GM18499 (cell line): Measurements from ENCODE around the gene OR11H1.
"Not testable (repeated sequence)": the region's sequence is repeated elsewhere in the genome, so short reads cannot be mapped to it uniquely, and the experiment has no call there.

Experiments used
- ATAC-seq: cut with Tn5 transposase; IDR thresholded peaks from one replicate; pipeline ENCODE4 v1.9.1; 2021; ENCODE audit warnings: moderate number of reproducible peaks; ENCODE audit not compliant: insufficient read depth, unreplicated experiment

OR11H1 gene, protein sequence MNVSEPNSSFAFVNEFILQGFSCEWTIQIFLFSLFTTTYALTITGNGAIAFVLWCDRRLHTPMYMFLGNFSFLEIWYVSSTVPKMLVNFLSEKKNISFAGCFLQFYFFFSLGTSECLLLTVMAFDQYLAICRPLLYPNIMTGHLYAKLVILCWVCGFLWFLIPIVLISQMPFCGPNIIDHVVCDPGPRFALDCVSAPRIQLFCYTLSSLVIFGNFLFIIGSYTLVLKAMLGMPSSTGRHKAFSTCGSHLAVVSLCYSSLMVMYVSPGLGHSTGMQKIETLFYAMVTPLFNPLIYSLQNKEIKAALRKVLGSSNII

DNA sequence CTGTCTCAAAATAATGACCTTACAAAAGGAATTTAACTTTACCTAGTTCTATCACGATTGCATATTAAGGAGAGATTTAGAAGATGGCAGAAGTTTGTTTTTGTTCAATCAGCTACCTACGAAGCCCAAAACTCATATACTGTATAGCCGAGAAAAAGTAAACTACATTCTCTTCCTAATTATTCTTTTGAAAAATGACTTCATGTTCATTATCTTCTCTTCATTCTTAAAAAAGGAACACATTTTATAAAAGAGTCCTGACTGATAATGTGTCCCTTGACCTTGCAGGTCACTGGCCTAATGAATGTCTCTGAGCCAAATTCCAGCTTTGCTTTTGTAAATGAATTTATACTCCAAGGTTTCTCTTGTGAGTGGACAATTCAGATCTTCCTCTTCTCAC is at the start of gene OR11H1:
Gene OR11H1, plus strand, starts transcription at position 301 of the 400 bp plus-strand sequence. Its CDS starts 0 bp downstream, at position 301.
- not testable (repeated sequence) for ATAC-seq

DNA sequence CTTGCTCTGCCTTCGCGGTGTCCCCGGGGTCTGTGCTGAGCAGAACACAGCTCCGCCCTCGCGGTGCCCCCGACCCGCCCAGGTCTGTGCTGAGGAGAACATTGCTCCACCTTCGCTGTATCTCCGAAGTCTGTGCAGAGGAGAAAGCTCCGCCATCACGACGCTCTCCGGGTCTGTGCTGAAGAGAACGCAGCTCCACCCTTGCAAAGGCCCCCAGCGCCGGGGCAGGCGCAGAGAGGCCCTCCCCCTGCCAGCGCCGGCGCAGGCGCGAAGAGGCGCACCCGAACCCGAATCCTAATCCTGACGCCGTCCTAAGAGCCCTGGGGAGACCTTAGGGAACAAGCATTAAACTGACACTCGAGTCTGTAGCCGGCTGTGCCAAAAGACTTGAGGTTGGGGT is 18.0 kb upstream of the OR11H1 start:
- not testable (repeated sequence) for ATAC-seq

DNA sequence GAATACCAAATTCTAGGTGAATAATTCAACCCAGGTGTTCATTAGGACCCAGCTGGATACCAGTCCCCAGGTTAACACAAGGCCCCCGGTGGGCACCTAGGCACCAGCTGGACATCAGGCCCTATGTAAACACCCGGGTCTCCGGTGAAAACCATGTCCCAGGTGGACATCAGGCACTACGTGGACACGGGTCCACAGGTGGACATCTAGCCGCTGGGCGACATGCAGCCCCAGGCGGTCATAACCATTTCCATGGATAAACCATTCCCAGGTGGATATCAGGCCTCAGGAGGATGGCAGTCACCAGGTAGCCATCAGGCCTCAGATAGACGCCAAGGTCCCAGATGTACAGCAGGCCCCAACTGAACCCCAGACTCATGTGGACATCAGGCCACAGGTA is 12.1 kb upstream of the OR11H1 start:
- not testable (repeated sequence) for ATAC-seq

DNA sequence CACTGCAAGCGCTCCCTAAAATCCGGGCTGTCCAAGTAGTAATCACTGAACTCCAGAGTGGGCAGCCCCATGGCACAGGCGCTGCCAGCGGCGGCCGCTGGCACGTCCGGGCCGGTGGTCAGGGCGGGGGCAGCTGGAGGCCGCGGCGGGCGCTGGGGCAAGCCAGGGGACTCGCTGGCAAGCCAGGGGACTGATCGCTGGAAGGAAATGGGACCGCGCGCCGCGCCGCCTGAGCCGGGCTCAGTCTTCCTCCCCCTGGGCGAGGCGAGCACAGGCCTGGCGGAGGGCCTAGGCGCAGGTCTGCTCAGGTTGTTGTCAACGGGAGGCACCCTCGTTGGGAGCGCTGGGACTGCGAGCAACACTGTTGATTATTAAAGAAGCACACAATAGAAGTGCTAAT is 25.8 kb downstream of the OR11H1 start:
- not testable (repeated sequence) for ATAC-seq

DNA sequence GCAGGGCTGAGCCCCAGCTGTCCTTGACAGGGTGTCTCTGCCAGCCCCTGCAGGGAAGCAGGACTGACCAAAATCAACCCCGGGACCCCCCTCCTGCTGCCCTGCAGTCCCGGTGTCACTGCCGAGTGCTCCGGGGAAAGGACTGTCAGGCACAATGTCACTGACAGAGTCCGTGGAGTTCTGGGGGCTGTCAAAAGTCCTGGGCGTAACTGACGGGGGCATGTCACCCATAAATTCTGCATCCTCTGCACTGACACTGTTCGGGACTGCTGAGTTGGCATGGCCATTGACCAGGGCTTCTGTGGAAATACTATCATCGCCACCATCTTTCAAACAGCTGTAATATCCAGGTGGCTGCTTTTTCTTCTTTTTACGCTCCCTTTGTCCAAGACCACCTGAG is 35.5 kb downstream of the OR11H1 start:
- not testable (repeated sequence) for ATAC-seq

DNA sequence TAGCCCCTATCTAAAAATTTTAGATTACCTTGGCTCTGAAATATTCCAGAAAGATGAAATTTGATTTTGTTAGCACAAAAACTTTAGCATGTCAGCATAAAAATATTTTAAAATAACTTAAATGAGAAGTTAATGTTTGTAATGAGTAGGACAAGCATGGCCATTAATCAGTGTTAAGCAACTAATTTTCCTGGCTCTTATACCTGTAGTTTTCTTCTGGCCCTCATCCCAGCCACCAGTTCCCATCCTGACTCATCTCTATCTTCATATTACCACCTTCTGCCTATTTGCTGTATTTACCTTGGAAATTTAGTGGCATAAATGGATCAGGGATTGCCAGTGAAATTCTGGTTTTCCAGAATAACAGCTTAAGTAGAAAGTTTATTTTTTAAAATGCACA is 37.1 kb downstream of the OR11H1 start:
- ATAC-seq: not testable (repeated sequence)
